Suprapubic skin (tissue), 4 donors: ENCODE measurements around the gene AUTS2.

ENCODE experiments used
- CTCF ChIP-seq, 2 donors: fragments of 200-600 bp in 1 of 2; fragments of 450-650 bp in 1 of 2; sonication (generic) in 1 of 2; IDR thresholded peaks; one replicate each; pipeline ENCODE4 v1.5.1; 2016 to 2019; ENCODE audit warnings: antibody characterized with exemption in 2 of 2, mild to moderate bottlenecking in 1 of 2, moderate library complexity in 1 of 2
- EP300 ChIP-seq: sonication (generic); formaldehyde crosslinking; IDR thresholded peaks from one replicate; pipeline ENCODE4 v1.6.1; 2017; ENCODE audit warnings: antibody characterized with exemption
- POLR2AphosphoS5 ChIP-seq, 3 donors: sonication (generic); formaldehyde crosslinking; IDR thresholded peaks; one replicate each; pipeline ENCODE4 v1.6.1; 2017; ENCODE audit warnings: antibody characterized with exemption in 3 of 3

GRCh38 chr7:70781922-70782311 lies 1183.6 kb downstream of the AUTS2 start:
- no peak for TF ChIP-seq CTCF (IDR thresholded peaks at IDR 0.05)
- no peak for TF ChIP-seq EP300
- TF ChIP-seq POLR2AphosphoS5 (IDR thresholded peaks at IDR 0.05): no peak
